Amniotic epithelial cell (primary cell): Measurements from ENCODE around the gene BOLL.
"Not testable (repeated sequence)": the region's sequence is repeated elsewhere in the genome, so short reads cannot be mapped to it uniquely, and the experiment has no call there.

Experiments
- DNase-seq: peaks from one replicate; pipeline ENCODE4 v3.0.0-alpha.2; 2010; ENCODE audit warnings: low read depth

Gene BOLL

GRCh38 chr2:197798187-197798586 lies 13.1 kb upstream of the BOLL start:
- no peak for DNase-seq

GRCh38 chr2:197795277-197795676 lies 10.2 kb upstream of the BOLL start:
- no peak for DNase-seq

- DNase-seq: no peak
Observed at GRCh38 chr2:197793456-197793855, 8.3 kb upstream of the BOLL start.

DNA sequence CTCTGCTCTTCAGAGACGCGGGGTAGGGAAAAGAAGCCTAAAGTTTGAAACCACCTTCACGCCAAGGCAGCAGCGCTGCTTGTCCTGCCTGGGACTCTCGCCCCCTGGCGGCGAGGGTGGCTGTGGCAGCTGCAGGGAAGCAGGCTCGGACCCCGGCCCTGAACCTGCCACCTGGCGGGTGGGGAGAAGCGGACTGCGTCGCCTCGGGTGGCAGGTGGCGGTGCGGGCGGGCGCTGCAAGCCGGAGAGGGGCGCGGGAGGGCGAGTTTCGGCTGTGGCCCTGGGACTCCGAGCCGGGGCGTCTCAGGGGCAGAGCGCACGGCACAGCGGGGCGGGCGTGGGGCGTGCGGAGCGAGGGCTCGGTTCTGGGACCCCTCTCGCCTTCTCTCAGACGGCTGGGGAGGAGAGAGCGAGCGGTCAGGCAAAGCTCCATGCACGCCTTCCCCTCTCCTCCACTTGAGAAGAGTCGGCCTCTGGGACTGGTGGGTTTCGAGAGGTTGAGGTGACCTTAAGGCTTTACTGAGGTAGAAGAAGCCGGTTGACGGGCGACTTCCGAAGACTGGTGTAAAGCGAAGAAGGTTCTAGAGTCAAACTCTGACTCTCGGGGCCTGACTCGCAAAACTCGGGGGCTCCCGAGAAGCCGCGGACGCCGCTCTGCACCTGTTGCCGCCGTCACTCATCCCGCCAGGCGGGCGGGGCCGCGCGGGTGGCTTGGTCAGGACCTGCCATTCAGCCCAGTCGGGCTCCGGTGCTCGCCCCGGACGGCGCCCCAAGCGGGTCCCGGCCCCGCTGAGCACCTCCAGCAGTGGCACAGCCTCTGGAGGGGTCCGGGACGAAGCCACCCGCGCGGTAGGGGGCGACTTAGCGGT lies 1.1 kb upstream of the BOLL start:
- DNase-seq: no peak

- no peak for DNase-seq
Observed at GRCh38 chr2:197782126-197782525, 3.0 kb downstream of the BOLL start.

DNA sequence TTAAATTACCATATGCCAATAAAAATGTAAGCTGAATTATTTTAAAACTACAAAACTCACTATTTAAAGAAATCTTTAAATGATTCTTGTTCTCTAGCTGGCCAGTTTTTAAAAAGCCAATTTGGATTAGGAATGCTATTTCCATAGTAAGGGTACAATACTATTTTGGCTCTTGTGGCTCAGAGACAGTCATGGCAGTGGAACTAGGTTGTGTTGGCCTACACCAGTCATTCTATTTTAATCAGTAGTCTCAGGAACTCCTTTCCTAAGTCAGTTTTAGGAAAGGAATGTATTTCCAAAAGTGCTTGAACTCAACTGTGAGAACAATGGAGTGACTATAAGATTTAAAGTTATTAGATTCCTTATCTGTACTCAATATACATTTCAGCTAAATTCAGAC lies 5.9 kb downstream of the BOLL start:
- DNase-seq: no peak

GRCh38 chr2:197777823-197778407 lies 7.2 kb downstream of the BOLL start:
- DNase-seq: peak; percentile 33

- DNase-seq: no peak
Observed at GRCh38 chr2:197760293-197760657, 24.8 kb downstream of the BOLL start.

- DNase-seq: no peak
Observed at GRCh38 chr2:197759625-197760292, 25.4 kb downstream of the BOLL start.

DNA sequence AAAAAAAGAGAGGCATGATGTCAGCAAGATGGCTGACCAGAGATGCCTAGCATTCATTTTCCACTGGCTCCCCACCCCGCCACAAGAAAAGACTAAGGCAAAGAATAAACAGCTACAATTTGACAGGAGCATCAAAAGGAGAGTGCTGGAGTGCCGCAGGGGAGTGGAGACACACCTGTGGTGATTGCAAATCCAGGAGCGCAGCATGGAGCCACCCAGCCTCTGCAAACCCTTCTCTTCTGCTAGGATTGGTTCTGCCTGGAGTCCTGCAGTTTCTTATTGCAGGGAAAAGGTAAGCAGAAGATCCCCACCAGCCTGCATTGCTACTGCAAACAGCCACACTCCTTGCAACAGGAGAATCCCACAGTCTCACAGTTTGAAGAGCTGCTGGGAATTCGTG lies 26.1 kb downstream of the BOLL start:
- DNase-seq: no peak

DNA sequence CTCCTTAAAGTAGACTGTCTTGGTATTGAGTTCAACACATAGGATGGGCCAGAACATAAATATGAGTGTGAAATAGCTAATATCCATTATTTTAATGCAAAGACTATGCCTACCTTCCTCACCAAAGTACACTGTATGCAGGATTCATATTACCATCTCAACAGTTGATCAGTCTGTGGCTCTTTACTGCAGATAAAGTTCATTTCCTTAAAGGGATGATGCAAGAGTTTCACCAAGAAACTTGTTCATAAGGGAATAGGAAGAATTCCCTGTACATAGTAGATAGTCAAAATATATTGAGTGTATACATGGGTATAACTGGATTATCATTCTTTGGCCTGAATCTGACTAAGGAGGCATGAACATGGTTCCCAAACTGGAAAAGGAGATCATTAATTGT lies 44.9 kb downstream of the BOLL start:
- no peak for DNase-seq

GRCh38 chr2:197728555-197729544 lies 56.3 kb downstream of the BOLL start:
- not testable (repeated sequence) for DNase-seq

DNA sequence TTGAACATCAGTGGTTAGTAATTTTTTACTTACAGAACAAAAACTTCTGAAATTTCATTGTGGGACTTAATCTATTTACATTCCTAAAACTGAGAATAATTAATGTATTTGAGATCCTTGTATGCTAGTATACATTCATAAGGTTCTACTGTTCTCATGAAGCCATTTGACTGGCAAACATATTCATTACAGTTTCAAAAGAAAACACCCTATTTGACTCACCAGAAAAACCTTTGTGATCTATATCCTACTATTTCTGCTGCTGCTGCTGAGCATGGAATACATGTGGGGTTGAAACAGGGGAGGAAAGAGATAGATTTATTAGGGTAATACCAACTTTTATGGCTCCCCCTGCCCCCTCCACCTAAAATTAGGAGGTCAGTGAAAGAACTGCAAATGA lies 58.1 kb downstream of the BOLL start:
- no peak for DNase-seq

GRCh38 chr2:197717863-197718262 lies 67.3 kb downstream of the BOLL start:
- no peak for DNase-seq

- DNase-seq: no peak
Observed at GRCh38 chr2:197713271-197713670, 71.8 kb downstream of the BOLL start.

DNA sequence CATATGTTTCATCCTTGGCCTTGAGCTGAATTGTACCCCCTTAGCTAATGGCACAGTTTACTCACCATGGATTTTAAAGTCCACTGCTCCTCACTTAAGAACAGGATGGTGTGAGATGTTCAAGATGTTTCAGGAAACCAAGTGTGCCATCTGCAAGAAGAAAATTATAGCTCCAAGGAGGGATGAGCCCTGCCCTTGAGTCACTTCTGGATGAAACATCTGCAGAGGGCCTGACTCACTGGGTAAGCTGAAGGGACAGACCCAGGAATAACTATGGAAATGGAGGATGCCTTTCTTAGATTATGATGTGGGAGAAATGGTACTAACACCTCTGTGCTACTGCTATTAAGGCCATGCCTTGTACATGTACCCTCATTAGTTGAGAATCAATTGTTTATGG lies 73.5 kb downstream of the BOLL start:
- DNase-seq: no peak

- DNase-seq: no peak
Observed at GRCh38 chr2:197710424-197711042, 74.6 kb downstream of the BOLL start.

DNA sequence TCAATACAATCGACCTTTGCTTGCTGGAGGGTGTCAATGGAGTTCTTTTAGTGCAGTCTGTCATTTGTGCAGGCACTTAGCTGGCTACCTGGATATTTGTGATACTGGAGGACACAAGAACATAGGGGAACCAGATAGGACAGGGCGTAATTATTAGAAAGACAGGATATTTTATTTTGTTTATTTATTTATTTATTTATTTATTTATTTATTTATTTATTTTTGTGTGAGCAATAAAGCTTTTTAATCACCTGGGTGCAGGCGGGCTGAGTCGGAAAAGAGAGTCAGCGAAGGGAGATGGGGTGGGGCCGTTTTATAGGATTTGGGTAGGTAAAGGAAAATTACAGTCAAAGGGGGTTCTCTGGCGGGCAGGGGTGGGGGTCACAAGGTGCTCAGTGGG lies 76.0 kb downstream of the BOLL start:
- not testable (repeated sequence) for DNase-seq

- peak; percentile 92 for DNase-seq
Observed at GRCh38 chr2:197708331-197708730, 76.8 kb downstream of the BOLL start.

- DNase-seq: peak; percentile 67
Observed at GRCh38 chr2:197707316-197708213, 77.6 kb downstream of the BOLL start.

DNA sequence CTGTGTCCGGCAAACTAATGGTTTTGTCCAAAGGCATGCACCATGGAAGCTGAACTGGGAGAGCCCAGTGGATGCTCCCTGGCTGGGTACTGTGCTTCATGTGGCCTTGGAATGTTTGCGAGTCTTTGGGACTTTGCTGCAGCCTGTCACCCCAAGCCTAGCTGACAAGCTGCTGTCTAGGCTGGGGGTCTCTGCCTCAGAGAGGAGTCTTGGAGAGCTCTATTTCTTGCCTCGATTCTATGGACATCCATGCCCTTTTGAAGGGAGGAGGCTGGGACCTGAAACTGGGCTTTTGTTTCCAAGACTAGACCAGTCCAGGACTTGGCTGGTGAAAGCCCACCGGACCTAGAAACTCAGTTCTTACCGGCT lies 78.3 kb downstream of the BOLL start:
- DNase-seq: no peak
